Mucosa of descending colon (tissue), 3 donors: ENCODE data around the gene TMEM117. TPM values are rescaled to one million over a fixed set of nuclear protein-coding genes. Genes with fewer than 3 reads are reported as not detected.

Source experiments
- ATAC-seq: fragments of 200-7000 bp; cut with Tn5 transposase; one replicate; pipeline ENCODE4 v1.9.1; 2020; ENCODE audit warnings: mild to moderate bottlenecking, moderate library complexity
- DNase-seq, 3 donors: peaks; one replicate each; pipeline ENCODE4 v3.0.0-alpha.2; 2020
- H3K36me3 ChIP-seq: fragments of 200-600 bp; one replicate; pipeline ENCODE4 v1.8.0; 2021; ENCODE audit warnings: low read depth, mild to moderate bottlenecking
- H3K4me1 ChIP-seq: fragments of 200-600 bp; one replicate; pipeline ENCODE4 v1.8.0; 2021; ENCODE audit warnings: low read depth, mild to moderate bottlenecking
- H3K4me3 ChIP-seq: fragments of 200-600 bp; one replicate; pipeline ENCODE4 v1.8.0; 2021; ENCODE audit warnings: mild to moderate bottlenecking
- H3K9me3 ChIP-seq: fragments of 200-600 bp; one replicate; pipeline ENCODE4 v1.8.0; 2021; ENCODE audit warnings: mild to moderate bottlenecking
- intact Hi-C, 2 donors: fragments of 100-400 bp; cut with DNase I in 1 of 2; cut with micrococcal nuclease in 1 of 2; formaldehyde crosslinking; loops; one replicate each; pipeline versions ENCODE4 v1.11.0 to v1.11.1; 2022; cut with DNase I, micrococcal nuclease
- total RNA-seq, 3 donors: library from RNA; stranded (reverse); fragmentation: NEBNext Ultra II Directional in 2 of 3; extraction: Animal tissue kit (Norgen Biotek cat#: 25700) in 2 of 3; gene quantifications; one replicate each; pipeline versions ENCODE4 v1.2.1 to v1.2.4, GENCODE V29; 2021 to 2023
- TF ChIP-seq, protein P1 (sequence below): fragments of 200-600 bp; IDR thresholded peaks from one replicate; pipeline ENCODE4 v1.8.0; 2022; ENCODE audit warnings: antibody characterized with exemption, mild to moderate bottlenecking
- donor health status: DM: no; HTN: no; CAD: no; lungs with moderate emphysema.
- donor health status: DM: no; HTN: no; CAD: no.
- donor health status: DM: no; HTN: yes; CAD: no.

The TMEM117 gene
- total RNA-seq, 3 donors from 2014 or later = 10.1 to 15.2 (median 12.3) TPM

DNA sequence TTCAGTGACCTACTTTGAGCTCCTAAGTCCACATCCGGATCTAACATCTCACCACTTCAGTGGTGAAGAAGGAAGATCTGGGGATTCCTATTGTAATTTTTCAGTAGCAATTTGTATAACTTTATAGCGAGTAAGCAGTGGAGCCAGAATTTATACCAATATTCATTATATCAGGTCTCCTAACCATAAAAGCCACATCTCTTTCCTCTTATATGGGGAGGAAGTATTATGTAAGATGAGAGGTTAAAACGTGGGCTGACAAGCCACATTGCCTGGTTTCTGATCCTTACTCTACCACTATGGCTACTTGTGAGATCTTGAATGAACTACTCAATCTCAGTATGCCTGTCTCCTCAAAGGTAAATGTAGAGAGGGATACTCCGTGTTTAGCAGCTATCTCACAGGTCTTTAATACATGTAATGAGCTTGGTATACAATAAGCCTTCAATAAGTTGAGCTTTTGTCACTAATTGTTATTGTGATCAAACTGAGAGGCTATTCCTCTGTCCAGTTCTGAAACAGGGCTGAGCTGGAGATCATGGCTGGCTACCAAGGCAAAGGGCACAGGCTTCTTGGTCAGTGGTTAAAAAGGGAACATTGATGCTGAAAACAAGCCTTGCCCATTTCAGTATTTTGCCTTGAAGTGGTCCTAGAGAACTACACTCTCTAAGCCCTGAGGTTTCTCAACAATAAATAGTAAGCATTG is 3.3 kb upstream of the TMEM117 start:
- Histone ChIP-seq H3K4me1 (peaks cover 5% of the 10 kb centered on the region), H3K36me3 (no peaks in the 10 kb centered on the region), H3K4me3 (no peak overlapping the region), H3K9me3 (no peaks in the 10 kb centered on the region)
- TF ChIP-seq, protein P1, sequence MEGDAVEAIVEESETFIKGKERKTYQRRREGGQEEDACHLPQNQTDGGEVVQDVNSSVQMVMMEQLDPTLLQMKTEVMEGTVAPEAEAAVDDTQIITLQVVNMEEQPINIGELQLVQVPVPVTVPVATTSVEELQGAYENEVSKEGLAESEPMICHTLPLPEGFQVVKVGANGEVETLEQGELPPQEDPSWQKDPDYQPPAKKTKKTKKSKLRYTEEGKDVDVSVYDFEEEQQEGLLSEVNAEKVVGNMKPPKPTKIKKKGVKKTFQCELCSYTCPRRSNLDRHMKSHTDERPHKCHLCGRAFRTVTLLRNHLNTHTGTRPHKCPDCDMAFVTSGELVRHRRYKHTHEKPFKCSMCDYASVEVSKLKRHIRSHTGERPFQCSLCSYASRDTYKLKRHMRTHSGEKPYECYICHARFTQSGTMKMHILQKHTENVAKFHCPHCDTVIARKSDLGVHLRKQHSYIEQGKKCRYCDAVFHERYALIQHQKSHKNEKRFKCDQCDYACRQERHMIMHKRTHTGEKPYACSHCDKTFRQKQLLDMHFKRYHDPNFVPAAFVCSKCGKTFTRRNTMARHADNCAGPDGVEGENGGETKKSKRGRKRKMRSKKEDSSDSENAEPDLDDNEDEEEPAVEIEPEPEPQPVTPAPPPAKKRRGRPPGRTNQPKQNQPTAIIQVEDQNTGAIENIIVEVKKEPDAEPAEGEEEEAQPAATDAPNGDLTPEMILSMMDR = no peak
- intact Hi-C loops = no loop called here
- DNase-seq (no peak), ATAC-seq (no peak)

DNA sequence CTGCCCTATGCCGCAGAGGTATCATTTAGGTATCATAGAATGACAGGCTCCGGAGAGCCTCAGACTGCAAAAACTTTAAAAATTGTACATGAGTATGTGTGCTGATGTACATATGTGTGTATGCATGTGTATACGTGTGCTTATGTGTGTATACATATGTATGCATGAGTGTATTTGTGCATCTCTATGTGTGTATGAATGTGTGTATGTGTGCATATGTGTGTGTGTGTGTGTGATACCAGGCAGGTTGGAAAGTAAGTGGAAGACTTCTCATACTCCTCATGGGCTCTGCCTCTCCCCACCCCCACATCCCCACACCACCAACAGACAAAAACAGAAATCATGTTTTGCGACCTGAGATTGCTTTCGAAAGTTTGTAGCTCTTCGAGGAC is 621 bp upstream of the TMEM117 start:
- peak overlapping the region; percentile 65 for H3K4me3 ChIP-seq
- H3K36me3 ChIP-seq = no peaks in the 10 kb centered on the region
- intact Hi-C loops = loop anchor here in 1 of 2 donors (5.0 kb wide), 1 partner anchor 78 kb away; the partner anchor contains the start of genes IRAK4 and PUS7L
- peak; percentile 7 for ATAC-seq
- TF ChIP-seq, protein P1 = no peak
- H3K4me1 ChIP-seq = peaks cover 5% of the 10 kb centered on the region
- H3K9me3 ChIP-seq = no peaks in the 10 kb centered on the region
- DNase-seq = no peak

DNA sequence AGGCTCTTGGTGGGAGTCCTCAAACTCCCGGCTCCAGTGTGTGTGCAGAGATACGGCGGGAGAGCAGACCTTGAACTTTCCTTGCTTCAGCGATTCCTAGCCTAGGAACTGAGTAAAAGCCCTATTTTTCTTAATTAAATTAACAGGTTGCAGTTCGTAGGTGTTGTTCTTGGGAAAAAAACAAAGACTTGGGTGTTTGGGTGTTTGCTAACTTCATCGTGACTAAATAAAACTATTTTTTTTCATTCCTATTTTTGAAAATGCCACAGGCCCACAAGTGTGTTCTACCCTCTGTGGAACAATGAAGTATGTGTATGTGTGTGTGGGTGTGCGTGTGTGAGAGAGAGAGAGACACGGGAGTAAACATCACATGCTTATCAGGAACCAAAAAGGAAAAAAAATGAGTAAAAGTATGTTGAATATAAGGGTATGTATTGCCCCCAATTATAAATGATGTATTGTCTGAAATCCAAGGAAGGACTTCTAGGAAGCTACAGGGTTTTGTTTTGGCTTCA is 651 bp downstream of the TMEM117 start:
- peak; percentile 71 for ATAC-seq
- peak in 1 of 3 donors; percentile 40 for DNase-seq
- Histone ChIP-seq H3K9me3 (no peaks in the 10 kb centered on the region), H3K4me3 (peak overlapping the region; percentile 65), H3K36me3 (no peaks in the 10 kb centered on the region), H3K4me1 (peaks cover 5% of the 10 kb centered on the region)
- intact Hi-C loops = loop anchor here in 1 of 2 donors (5.0 kb wide), 1 partner anchor 79 kb away; the partner anchor contains the start of genes IRAK4 and PUS7L
- TF ChIP-seq, protein P1 = no peak

DNA sequence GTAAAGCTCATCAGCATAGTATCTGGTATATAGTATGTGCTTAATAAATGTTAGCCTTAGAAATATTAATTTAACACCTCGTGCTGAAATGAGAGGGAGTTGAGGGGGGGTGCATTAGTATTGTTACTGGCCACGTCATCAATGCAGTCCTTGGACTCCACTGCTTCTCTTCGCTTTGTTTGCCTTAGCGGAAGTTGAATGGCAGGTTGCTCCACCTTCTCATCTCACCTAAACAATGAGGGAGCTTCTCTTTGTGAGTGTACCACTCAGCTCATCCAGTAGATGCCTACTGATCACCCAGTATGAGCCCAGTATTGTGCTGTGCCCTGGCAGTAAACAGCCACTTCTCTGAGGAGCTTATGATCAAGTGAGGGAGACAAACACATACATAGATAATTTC is 4.5 kb downstream of the TMEM117 start:
- ATAC-seq = no peak
- intact Hi-C loops = no loop called here

DNA sequence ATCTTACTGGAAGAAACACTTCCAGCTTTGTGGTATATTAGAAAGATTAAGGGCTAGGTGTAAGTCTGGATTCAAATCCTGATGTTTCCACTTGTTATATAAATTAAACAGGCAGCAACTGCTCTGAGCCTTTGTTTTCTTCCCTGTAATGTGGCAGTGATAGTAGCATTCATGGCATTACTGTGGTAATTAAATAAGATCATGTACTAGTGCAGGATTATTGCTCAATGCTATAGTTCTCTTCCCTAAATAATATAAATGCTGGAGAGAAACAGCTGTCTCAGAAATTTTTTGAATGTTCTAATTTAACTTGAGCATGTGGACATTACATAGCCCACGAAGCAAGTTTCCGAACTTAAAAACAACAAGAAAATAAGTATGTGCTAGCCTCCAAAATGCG is 5.4 kb downstream of the TMEM117 start:
- ATAC-seq (no peak), DNase-seq (no peak)
- Histone ChIP-seq H3K36me3 (no peaks in the 10 kb centered on the region), H3K9me3 (no peaks in the 10 kb centered on the region), H3K4me1 (peaks cover 5% of the 10 kb centered on the region), H3K4me3 (no peak overlapping the region)
- intact Hi-C loops = no loop called here
- TF ChIP-seq, protein P1 = no peak

More for the DNA sequence above, 4.5 kb downstream of the TMEM117 start:
- H3K4me3 ChIP-seq = no peak overlapping the region
- no peaks in the 10 kb centered on the region for H3K9me3 ChIP-seq
- H3K36me3 ChIP-seq = no peaks in the 10 kb centered on the region
- TF ChIP-seq, protein P1 = no peak
- H3K4me1 ChIP-seq = peaks cover 5% of the 10 kb centered on the region
- no peak for DNase-seq
